HepG2 (cell line): ENCODE data around the gene ENTPD6. TPM values are rescaled to one million over a fixed set of nuclear protein-coding genes. Genes with fewer than 3 reads are reported as not detected.

Source experiments
- CREB1 ChIP-seq, 2 experiments: fragments of 450-650 bp in 1 of 2; IDR thresholded peaks; 2 replicates each; pipeline ENCODE4 v1.6.1; 2016 to 2017; ENCODE audit warnings: control low read depth in 1 of 2, mild to moderate bottlenecking in 1 of 2, missing compliant biosample characterization in 1 of 2, missing genetic modification characterization in 1 of 2
- MZF1 ChIP-seq: sonication (generic); formaldehyde crosslinking; IDR thresholded peaks from 2 replicates; pipeline ENCODE4 v1.8.1; 2023; ENCODE audit warnings: mild to moderate bottlenecking, missing genetic modification reagents, borderline replicate concordance
- NR2F6 ChIP-seq, 2 experiments: IDR thresholded peaks; 2 replicates each; pipeline ENCODE4 v1.6.1; 2016; ENCODE audit warnings: antibody characterized with exemption in 1 of 2, mild to moderate bottlenecking in 1 of 2
- THRA ChIP-seq: sonication (generic); formaldehyde crosslinking; IDR thresholded peaks from 2 replicates; pipeline ENCODE4 v1.4.0; 2020; ENCODE audit warnings: missing genetic modification reagents, borderline replicate concordance
- THYN1 ChIP-seq: sonication (generic); formaldehyde crosslinking; IDR thresholded peaks from 2 replicates; pipeline ENCODE4 v1.8.1; 2023; ENCODE audit warnings: low read depth, mild to moderate bottlenecking, moderate library complexity, missing genetic modification reagents, borderline replicate concordance
- ZBTB38 ChIP-seq: sonication (generic); formaldehyde crosslinking; IDR thresholded peaks from 2 replicates; pipeline ENCODE4 v1.5.1; 2020; ENCODE audit warnings: mild to moderate bottlenecking, missing genetic modification reagents
- ZBTB7B ChIP-seq: sonication (generic); formaldehyde crosslinking; IDR thresholded peaks from 2 replicates; pipeline ENCODE4 v1.4.0; 2020; ENCODE audit warnings: missing genetic modification reagents
- ZNF646 ChIP-seq: sonication (generic); formaldehyde crosslinking; IDR thresholded peaks from 2 replicates; pipeline ENCODE4 v1.9.0; 2021; ENCODE audit warnings: mild to moderate bottlenecking, missing genetic modification reagents
- polyA plus RNA-seq, 8 experiments: library from polyadenylated mRNA; depleted of rRNA in 3 of 8; stranded (reverse) in 7 of 8; unstranded in 1 of 8; fragments of >200 nt; fragmentation: Illumina TruSeq in 4 of 8; extraction: Trizol in 4 of 8; gene quantifications; 2 replicates each; pipeline versions ENCODE4 v1.2.1 to v1.2.3, GENCODE V29; 2011 to 2016; ENCODE audit warnings: low read depth in 4 of 8, missing spikeins in 1 of 8, mixed read lengths in 1 of 8; ENCODE audit not compliant: insufficient read depth in 1 of 8
- total RNA-seq, 5 experiments: library from RNA; depleted of rRNA; stranded (reverse); fragments of >200 nt; fragmentation: Illumina TruSeq; extraction: Trizol; gene quantifications; 2 replicates each; pipeline ENCODE4 v1.2.3, GENCODE V29; 2016; ENCODE audit warnings: low read depth in 1 of 5
- TF ChIP-seq, protein P1 (sequence below): sonication (generic); formaldehyde crosslinking; conservative IDR thresholded peaks from 2 replicates; pipeline ENCODE4 v1.4.0; 2020; ENCODE audit warnings: missing genetic modification reagents

Gene ENTPD6
- total and polyA plus RNA-seq, 2 of the 13 experiments (the other 11 are each of a cell fraction or from before 2014, with no cell fraction given): 164 to 172 TPM

GRCh38 chr20:25173886-25174308, 21.6 kb upstream of the ENTPD6 start (continued):
- TF ChIP-seq, protein P1, sequence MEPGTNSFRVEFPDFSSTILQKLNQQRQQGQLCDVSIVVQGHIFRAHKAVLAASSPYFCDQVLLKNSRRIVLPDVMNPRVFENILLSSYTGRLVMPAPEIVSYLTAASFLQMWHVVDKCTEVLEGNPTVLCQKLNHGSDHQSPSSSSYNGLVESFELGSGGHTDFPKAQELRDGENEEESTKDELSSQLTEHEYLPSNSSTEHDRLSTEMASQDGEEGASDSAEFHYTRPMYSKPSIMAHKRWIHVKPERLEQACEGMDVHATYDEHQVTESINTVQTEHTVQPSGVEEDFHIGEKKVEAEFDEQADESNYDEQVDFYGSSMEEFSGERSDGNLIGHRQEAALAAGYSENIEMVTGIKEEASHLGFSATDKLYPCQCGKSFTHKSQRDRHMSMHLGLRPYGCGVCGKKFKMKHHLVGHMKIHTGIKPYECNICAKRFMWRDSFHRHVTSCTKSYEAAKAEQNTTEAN (CRISPR knock-in tag): 0 out of 2 replicates have a peak, but pooled peaks have one; percentile 29
- TF ChIP-seq CREB1 (IDR thresholded peaks at IDR 0.05) (0 out of 2 replicates have a peak, but pooled peaks have one; percentile 7), CREB1 (CRISPR knock-in tag; IDR thresholded peaks at IDR 0.05) (peak; percentile 41; the same call in 1 of the 2 replicates), THRA (CRISPR knock-in tag) (no peak; the same call in 1 of the 2 replicates), NR2F6 (IDR thresholded peaks at IDR 0.05) (peak; percentile 97), NR2F6 (CRISPR knock-in tag; IDR thresholded peaks at IDR 0.05) (peak; percentile 96), MZF1 (CRISPR knock-in tag) (no peak), ZNF646 (peak; percentile 48; the same call in 1 of the 2 replicates), ZBTB38 (CRISPR knock-in tag) (no peak), THYN1 (CRISPR knock-in tag) (no peak), ZBTB7B (peak; percentile 39; the same call in 1 of the 2 replicates)
